GM23248 (cell line): ENCODE measurements around the gene GPN2. TPM values are rescaled to one million over a fixed set of nuclear protein-coding genes. Genes with fewer than 3 reads are reported as not detected.

Source experiments
- DNase-seq: peaks from one replicate; pipeline ENCODE4 v3.0.0-alpha.2; 2015
- H2AFZ ChIP-seq: fragments of 200-600 bp; sonication (generic); 2 replicates; pipeline ENCODE4 v1.6.1; 2016; ENCODE audit warnings: antibody characterized with exemption
- H3F3A ChIP-seq: fragments of 200-600 bp; sonication (generic); 2 replicates; pipeline ENCODE4 v1.6.1; 2016; ENCODE audit warnings: mild to moderate bottlenecking, antibody characterized with exemption, mixed run types; ENCODE audit not compliant: insufficient read depth
- H3K27ac ChIP-seq: fragments of 200-600 bp; sonication (generic); 2 replicates; pipeline ENCODE4 v1.5.1; 2016; ENCODE audit warnings: mild to moderate bottlenecking
- H3K27me3 ChIP-seq: fragments of 200-600 bp; sonication (generic); replicated peaks from 2 replicates; pipeline ENCODE4 v1.6.1; 2016; ENCODE audit warnings: mild to moderate bottlenecking; ENCODE audit not compliant: insufficient read depth
- H3K36me3 ChIP-seq: fragments of 200-600 bp; sonication (generic); 2 replicates; pipeline ENCODE4 v1.6.1; 2016; ENCODE audit warnings: low read depth, mild to moderate bottlenecking
- H3K4me1 ChIP-seq: fragments of 200-600 bp; sonication (generic); 2 replicates; pipeline ENCODE4 v1.6.1; 2016; ENCODE audit warnings: mild to moderate bottlenecking; ENCODE audit not compliant: insufficient read depth
- H3K4me2 ChIP-seq: fragments of 200-600 bp; sonication (generic); one replicate; pipeline ENCODE4 v1.6.1; 2016; ENCODE audit warnings: mild to moderate bottlenecking; ENCODE audit not compliant: unreplicated experiment
- H3K4me3 ChIP-seq: fragments of 200-600 bp; sonication (generic); 2 replicates; pipeline ENCODE4 v1.5.1; 2016; ENCODE audit warnings: mild to moderate bottlenecking
- H3K79me2 ChIP-seq: fragments of 200-600 bp; sonication (generic); 2 replicates; pipeline ENCODE4 v1.6.1; 2016; ENCODE audit warnings: mild to moderate bottlenecking; ENCODE audit not compliant: insufficient read depth
- H3K9ac ChIP-seq: fragments of 200-600 bp; sonication (generic); 2 replicates; pipeline ENCODE4 v1.6.1; 2016; ENCODE audit warnings: mild to moderate bottlenecking
- H3K9me2 ChIP-seq: fragments of 200-600 bp; sonication (generic); 2 replicates; pipeline ENCODE4 v1.6.1; 2016; ENCODE audit warnings: mixed run types, mild to moderate bottlenecking, moderate library complexity; ENCODE audit not compliant: insufficient read depth
- H3K9me3 ChIP-seq: fragments of 200-600 bp; sonication (generic); one replicate; pipeline ENCODE4 v1.6.1; 2017; ENCODE audit warnings: low read depth
- H4K20me1 ChIP-seq: fragments of 200-600 bp; sonication (generic); 2 replicates; pipeline ENCODE4 v1.6.0; 2016; ENCODE audit not compliant: insufficient read depth
- EZH2 ChIP-seq: fragments of 200-600 bp; sonication (generic); IDR thresholded peaks from 2 replicates; pipeline ENCODE4 v1.6.1; 2018; ENCODE audit warnings: antibody characterized with exemption, mild to moderate bottlenecking; ENCODE audit not compliant: insufficient read depth, poor library complexity, severe bottlenecking
- EZH2phosphoT487 ChIP-seq: fragments of 200-600 bp; sonication (generic); IDR thresholded peaks from 2 replicates; pipeline ENCODE4 v1.6.1; 2018; ENCODE audit warnings: antibody characterized with exemption, moderate library complexity, mild to moderate bottlenecking, low read depth; ENCODE audit not compliant: insufficient read depth
- WGBS, 2 experiments: methylation state at CpG; one replicate each; pipeline ENCODE4 v1.1.6; 2015 to 2017; ENCODE audit warnings: low lambda C conversion rate in 2 of 2, low coverage in 1 of 2; ENCODE audit errors: missing lambda C conversion rate in 2 of 2; 5-methylcytosine and 5-hydroxymethylcytosine counted together
- in situ Hi-C: fragments of 300-500 bp; cut with MboI; formaldehyde crosslinking; loops from 2 replicates; pipeline ENCODE4 v1.15.0; 2020
- polyA plus RNA-seq: library from polyadenylated mRNA; unstranded; fragments of >200 nt; fragmentation: Nextera tagmentation; extraction: Ambion mirVana; gene quantifications from 2 replicates; pipeline ENCODE4 v1.2.1, GENCODE V29; 2016
- total RNA-seq: library from RNA; depleted of rRNA; stranded (reverse); fragments of >200 nt; shearing (Covaris generic); gene quantifications from 2 replicates; pipeline ENCODE4 v1.2.3, GENCODE V29; 2014

Gene GPN2
- total and polyA plus RNA-seq, 2 experiments from 2014 or later, result 11.9 to 27.9 TPM

GRCh38 chr1:26833432-26834405 is 56.4 kb downstream of the GPN2 start:
- Histone ChIP-seq H3K27ac (no peak overlapping the region), H4K20me1 (no peaks in the 10 kb centered on the region), H3K9me3 (no peaks in the 10 kb centered on the region), H3K36me3 (peaks cover 5% of the 10 kb centered on the region; the same call in 1 of the 2 replicates), H3K4me1 (no peaks in the 10 kb centered on the region), H2AFZ (no peak overlapping the region), H3K27me3 (no peaks in the 10 kb centered on the region), H3K4me3 (no peak overlapping the region), H3F3A (no peaks in the 10 kb centered on the region), H3K4me2 (no peak overlapping the region), H3K9ac (no peak overlapping the region), H3K79me2 (peaks cover 26% of the 10 kb centered on the region), H3K9me2 (no peaks in the 10 kb centered on the region)
- in situ Hi-C loops, result no loop called here
- TF ChIP-seq EZH2phosphoT487 (no peak), EZH2 (no peak)
- 87 to 92% methylated on average over 23 of the region's 23 CpGs for WGBS, 2 experiments
- no peak for DNase-seq

DNA sequence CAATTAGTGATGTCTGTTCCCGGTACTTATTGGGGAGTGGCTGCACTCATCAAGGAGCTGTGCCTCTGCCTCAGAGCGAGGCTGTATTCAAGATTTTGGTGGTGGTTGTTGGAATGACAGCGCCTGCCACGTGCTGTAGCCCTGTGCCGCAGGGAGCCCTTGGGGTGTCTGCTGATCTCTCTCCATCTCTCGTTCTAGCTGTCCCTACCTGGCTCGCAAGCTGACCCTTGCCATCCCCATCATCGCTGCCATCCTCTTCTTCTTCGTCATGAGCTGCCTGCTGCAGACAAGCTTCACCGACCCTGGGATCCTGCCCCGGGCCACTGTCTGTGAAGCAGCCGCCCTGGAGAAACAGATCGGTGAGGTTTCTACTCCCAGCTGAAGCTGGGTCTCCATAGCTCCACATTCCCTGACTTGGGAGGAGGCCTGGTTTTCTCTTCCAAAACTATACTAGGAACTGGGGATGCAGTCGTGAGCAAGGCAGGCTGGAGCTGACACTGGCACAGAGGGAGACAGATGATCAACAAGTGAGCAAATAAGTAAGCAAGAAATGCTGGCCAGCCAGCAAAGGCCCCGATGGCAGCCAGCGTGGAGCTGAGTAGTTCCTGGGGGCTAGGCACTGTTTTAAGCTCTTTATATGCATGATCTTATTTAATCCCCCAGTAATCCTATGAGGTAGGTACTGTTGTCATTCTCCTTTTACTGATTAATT is 57.7 kb downstream of the GPN2 start:
- no peak for TF ChIP-seq EZH2phosphoT487
- TF ChIP-seq EZH2, result no peak
- Histone ChIP-seq H3K27me3 (no peaks in the 10 kb centered on the region), H3F3A (no peaks in the 10 kb centered on the region), H3K4me2 (no peak overlapping the region), H4K20me1 (no peaks in the 10 kb centered on the region), H3K4me3 (no peak overlapping the region), H3K4me1 (no peaks in the 10 kb centered on the region), H3K79me2 (peaks cover 37% of the 10 kb centered on the region), H3K36me3 (peaks cover 5% of the 10 kb centered on the region; the same call in 1 of the 2 replicates), H3K27ac (no peak overlapping the region), H2AFZ (no peak overlapping the region), H3K9me3 (no peaks in the 10 kb centered on the region), H3K9me2 (no peaks in the 10 kb centered on the region), H3K9ac (no peak overlapping the region)
- 75 to 77% methylated on average over 13 to 16 of the region's 16 CpGs for WGBS, 2 experiments
- no peak for DNase-seq
- in situ Hi-C loops, result no loop called here

GRCh38 chr1:26831546-26832248 is 58.4 kb downstream of the GPN2 start:
- H3K36me3 ChIP-seq, result peaks cover 5% of the 10 kb centered on the region; the same call in 1 of the 2 replicates
- in situ Hi-C loops, result no loop called here
- H3K9me2 ChIP-seq, result no peaks in the 10 kb centered on the region
- 41 to 54% methylated on average over 3 of the region's 3 CpGs for WGBS, 2 experiments
- H3K9me3 ChIP-seq, result no peaks in the 10 kb centered on the region
- DNase-seq, result peak; percentile 47
- no peaks in the 10 kb centered on the region for H4K20me1 ChIP-seq
- H3K27ac ChIP-seq, result no peak overlapping the region
- no peaks in the 10 kb centered on the region for H3K27me3 ChIP-seq
- H2AFZ ChIP-seq, result no peak overlapping the region
- H3K9ac ChIP-seq, result no peak overlapping the region
- H3K4me3 ChIP-seq, result no peak overlapping the region
- no peaks in the 10 kb centered on the region for H3F3A ChIP-seq
- H3K4me2 ChIP-seq, result no peak overlapping the region
- H3K4me1 ChIP-seq, result no peaks in the 10 kb centered on the region
- no peak for TF ChIP-seq EZH2
- TF ChIP-seq EZH2phosphoT487, result no peak
- peaks cover 42% of the 10 kb centered on the region for H3K79me2 ChIP-seq

DNA sequence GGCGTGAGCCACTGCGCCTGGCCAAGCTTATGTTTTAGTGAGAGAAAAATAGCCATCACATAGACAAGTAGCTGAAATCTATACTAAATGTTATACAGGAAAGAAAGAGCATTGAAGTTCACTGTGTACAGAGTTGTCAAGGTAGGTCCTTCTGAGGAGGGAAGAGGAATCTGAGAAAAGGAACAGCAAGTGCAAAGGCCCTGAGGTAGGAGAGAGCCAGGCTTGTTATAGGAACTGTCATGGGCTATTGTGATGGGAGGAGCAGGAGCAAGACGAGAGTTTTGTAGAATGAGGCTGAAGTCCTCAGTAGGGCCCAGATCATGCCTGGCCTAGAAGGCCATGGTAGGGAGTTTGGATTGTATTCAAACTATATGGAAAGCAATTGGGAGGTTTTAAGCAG is 59.0 kb downstream of the GPN2 start:
- in situ Hi-C loops, result no loop called here
- no peak overlapping the region for H2AFZ ChIP-seq
- no peak overlapping the region for H3K9ac ChIP-seq
- DNase-seq, result no peak
- H3K79me2 ChIP-seq, result peaks cover 42% of the 10 kb centered on the region
- H3K4me3 ChIP-seq, result no peak overlapping the region
- H3K4me2 ChIP-seq, result no peak overlapping the region
- TF ChIP-seq EZH2 (no peak), EZH2phosphoT487 (no peak)
- no peak overlapping the region for H3K27ac ChIP-seq
- no peaks in the 10 kb centered on the region for H3K27me3 ChIP-seq
- H3K9me2 ChIP-seq, result no peaks in the 10 kb centered on the region
- no peaks in the 10 kb centered on the region for H4K20me1 ChIP-seq
- no peaks in the 10 kb centered on the region for H3F3A ChIP-seq
- H3K36me3 ChIP-seq, result peaks cover 5% of the 10 kb centered on the region; the same call in 1 of the 2 replicates
- WGBS, 2 experiments, result 96 to 98% methylated on average over 3 of the region's 3 CpGs
- 0 out of 2 replicates have a peak, but pooled peaks cover under 1% of the 10 kb centered on the region for H3K4me1 ChIP-seq
- H3K9me3 ChIP-seq, result no peaks in the 10 kb centered on the region
